HFFc6 (cell line): ENCODE results near the gene AFDN. TPM values are rescaled to one million over a fixed set of nuclear protein-coding genes. Genes with fewer than 3 reads are reported as not detected.

Experiments
- DNase-seq: peaks from one replicate; pipeline ENCODE4 v3.0.0-alpha.2; 2018
- H3K27ac Mint-ChIP-seq: 2 replicates; pipeline ENCODE4 v1.8.0; 2020; ENCODE audit warnings: mild to moderate bottlenecking, mixed read lengths
- H3K27me3 Mint-ChIP-seq: 2 replicates; pipeline ENCODE4 v1.8.0; 2021; ENCODE audit warnings: mild to moderate bottlenecking, moderate library complexity, mixed read lengths; ENCODE audit not compliant: insufficient read depth
- H3K36me3 Mint-ChIP-seq: 2 replicates; pipeline ENCODE4 v1.8.0; 2021; ENCODE audit warnings: low read depth, mixed read lengths
- H3K4me1 Mint-ChIP-seq: 2 replicates; pipeline ENCODE4 v1.8.0; 2020; ENCODE audit warnings: low read depth, mixed read lengths
- H3K4me3 Mint-ChIP-seq: 2 replicates; pipeline ENCODE4 v1.8.0; 2020; ENCODE audit warnings: mild to moderate bottlenecking, moderate library complexity, mixed read lengths
- H3K9me3 Mint-ChIP-seq: 2 replicates; pipeline ENCODE4 v1.8.0; 2020; ENCODE audit warnings: mild to moderate bottlenecking, mixed read lengths
- long read RNA-seq: library from polyadenylated mRNA; unstranded; transcript quantifications from one replicate; pipeline ENCODE4 v2.0.0, GENCODE V29; 2019
- total RNA-seq, 6 experiments: library from RNA; stranded (reverse); fragmentation: NEBNext Ultra II Directional; extraction: Animal tissue kit (Norgen Biotek cat#: 25700); gene quantifications; 2 replicates in 1 of 6; 3 replicates in 5 of 6; pipeline ENCODE4 v1.2.3, GENCODE V29; 2021
- TF ChIP-seq, protein P1 (sequence below): fragments of 200-600 bp; sonication (generic); IDR thresholded peaks from 2 replicates; pipeline ENCODE4 v1.5.0; 2021; ENCODE audit warnings: antibody characterized with exemption, mild to moderate bottlenecking

Gene AFDN, protein sequence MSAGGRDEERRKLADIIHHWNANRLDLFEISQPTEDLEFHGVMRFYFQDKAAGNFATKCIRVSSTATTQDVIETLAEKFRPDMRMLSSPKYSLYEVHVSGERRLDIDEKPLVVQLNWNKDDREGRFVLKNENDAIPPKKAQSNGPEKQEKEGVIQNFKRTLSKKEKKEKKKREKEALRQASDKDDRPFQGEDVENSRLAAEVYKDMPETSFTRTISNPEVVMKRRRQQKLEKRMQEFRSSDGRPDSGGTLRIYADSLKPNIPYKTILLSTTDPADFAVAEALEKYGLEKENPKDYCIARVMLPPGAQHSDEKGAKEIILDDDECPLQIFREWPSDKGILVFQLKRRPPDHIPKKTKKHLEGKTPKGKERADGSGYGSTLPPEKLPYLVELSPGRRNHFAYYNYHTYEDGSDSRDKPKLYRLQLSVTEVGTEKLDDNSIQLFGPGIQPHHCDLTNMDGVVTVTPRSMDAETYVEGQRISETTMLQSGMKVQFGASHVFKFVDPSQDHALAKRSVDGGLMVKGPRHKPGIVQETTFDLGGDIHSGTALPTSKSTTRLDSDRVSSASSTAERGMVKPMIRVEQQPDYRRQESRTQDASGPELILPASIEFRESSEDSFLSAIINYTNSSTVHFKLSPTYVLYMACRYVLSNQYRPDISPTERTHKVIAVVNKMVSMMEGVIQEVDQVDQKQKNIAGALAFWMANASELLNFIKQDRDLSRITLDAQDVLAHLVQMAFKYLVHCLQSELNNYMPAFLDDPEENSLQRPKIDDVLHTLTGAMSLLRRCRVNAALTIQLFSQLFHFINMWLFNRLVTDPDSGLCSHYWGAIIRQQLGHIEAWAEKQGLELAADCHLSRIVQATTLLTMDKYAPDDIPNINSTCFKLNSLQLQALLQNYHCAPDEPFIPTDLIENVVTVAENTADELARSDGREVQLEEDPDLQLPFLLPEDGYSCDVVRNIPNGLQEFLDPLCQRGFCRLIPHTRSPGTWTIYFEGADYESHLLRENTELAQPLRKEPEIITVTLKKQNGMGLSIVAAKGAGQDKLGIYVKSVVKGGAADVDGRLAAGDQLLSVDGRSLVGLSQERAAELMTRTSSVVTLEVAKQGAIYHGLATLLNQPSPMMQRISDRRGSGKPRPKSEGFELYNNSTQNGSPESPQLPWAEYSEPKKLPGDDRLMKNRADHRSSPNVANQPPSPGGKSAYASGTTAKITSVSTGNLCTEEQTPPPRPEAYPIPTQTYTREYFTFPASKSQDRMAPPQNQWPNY (N-terminal part only)
- 10 to 100 TPM; 16.1 to 20.3 (median 17.4) TPM for total RNA-seq
- long read RNA-seq, partial matches to known transcripts: 0 of 1 reads
- long read RNA-seq, other reads (novel, unspliced or antisense): 1 of 1 reads

DNA sequence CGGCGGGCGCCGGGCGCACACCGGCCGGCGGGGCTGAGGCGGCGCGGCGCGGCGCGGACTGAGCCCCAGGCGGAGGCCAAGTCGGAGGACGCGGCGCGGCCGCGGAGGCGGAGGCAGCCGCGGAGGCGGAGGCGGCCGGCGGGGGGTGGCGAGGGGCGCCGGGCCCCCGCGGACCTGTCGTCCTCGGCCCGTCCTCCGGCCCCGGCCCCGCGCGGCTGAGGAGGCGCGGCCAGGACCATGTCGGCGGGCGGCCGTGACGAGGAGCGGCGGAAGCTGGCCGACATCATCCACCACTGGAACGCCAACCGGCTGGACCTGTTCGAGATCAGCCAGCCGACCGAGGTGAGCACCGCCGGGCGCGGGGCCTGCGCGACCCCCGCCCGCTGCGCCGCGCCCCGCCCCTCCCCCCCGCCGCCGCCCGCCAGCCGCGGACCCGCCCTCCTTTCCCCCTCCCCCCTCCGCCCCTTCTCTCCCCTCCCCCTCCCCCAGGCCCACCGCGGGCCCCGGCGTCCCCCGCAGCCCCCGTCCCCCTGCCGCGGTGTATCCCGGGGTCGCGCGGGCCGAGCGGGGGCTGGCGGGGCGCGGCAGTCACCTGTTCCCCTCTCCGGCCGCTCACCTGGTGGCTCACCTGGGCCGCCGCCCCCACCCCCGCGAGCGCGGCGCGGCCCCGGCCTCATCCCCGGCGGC, at the start of gene AFDN:
TSS of gene AFDN (plus strand) at position 16 of the 687 bp plus-strand sequence. CDS start at position 238, 222 bp downstream.
- Mint-ChIP-seq H3K4me1 (peaks cover 62% of the 10 kb centered on the region), H3K4me3 (peak within 1 kb of the TSS; percentile 95), H3K9me3 (no peaks in the 10 kb centered on the region), H3K27ac (peak within 1 kb of the TSS; percentile 76), H3K27me3 (no peaks in the 10 kb centered on the region; the same call in 1 of the 2 replicates), H3K36me3 (no peaks in the 10 kb centered on the region)
- TF ChIP-seq, protein P1, sequence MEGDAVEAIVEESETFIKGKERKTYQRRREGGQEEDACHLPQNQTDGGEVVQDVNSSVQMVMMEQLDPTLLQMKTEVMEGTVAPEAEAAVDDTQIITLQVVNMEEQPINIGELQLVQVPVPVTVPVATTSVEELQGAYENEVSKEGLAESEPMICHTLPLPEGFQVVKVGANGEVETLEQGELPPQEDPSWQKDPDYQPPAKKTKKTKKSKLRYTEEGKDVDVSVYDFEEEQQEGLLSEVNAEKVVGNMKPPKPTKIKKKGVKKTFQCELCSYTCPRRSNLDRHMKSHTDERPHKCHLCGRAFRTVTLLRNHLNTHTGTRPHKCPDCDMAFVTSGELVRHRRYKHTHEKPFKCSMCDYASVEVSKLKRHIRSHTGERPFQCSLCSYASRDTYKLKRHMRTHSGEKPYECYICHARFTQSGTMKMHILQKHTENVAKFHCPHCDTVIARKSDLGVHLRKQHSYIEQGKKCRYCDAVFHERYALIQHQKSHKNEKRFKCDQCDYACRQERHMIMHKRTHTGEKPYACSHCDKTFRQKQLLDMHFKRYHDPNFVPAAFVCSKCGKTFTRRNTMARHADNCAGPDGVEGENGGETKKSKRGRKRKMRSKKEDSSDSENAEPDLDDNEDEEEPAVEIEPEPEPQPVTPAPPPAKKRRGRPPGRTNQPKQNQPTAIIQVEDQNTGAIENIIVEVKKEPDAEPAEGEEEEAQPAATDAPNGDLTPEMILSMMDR: no peak
- DNase-seq: no peak

DNA sequence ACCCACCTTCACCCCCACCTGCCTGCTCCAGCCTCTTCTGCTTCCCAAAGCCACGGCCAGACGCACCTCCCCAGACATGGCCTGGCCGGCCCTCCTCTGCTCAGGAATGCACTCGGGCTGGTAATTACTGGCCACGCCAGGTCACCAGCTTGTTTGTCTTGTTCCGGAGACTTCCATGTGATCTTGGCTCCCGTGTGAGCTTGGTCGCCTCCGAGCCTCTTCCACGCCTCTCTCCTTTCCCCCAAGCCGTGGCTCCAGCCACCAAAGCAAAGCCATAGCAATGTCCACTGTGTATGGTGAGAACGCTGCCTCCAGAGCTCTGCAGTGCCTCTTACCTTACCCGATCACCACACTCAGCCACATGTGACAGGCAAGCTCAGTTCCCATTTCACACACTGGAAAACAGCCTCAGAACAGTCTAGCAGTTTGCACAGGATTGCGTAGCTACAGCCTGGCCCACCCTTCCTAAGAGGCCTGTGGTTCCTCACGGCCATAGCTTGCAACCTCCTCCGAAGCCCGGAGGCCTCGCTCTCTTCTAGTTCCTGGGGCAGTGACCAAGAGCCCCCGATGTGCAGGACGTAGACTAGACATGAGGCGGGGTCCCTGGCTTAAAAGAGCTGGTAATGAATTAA, 48.1 kb upstream of the AFDN start:
- H3K27ac Mint-ChIP-seq: no peak overlapping the region
- H3K9me3 Mint-ChIP-seq: peaks cover 6% of the 10 kb centered on the region; the same call in 1 of the 2 replicates
- no peaks in the 10 kb centered on the region for H3K36me3 Mint-ChIP-seq
- TF ChIP-seq, protein P1: no peak
- no peaks in the 10 kb centered on the region for H3K4me1 Mint-ChIP-seq
- no peak overlapping the region for H3K4me3 Mint-ChIP-seq
- peaks cover 8% of the 10 kb centered on the region for H3K27me3 Mint-ChIP-seq
- DNase-seq: no peak

GRCh38 chr6:167779129-167779992, 47.4 kb upstream of the AFDN start:
- Mint-ChIP-seq H3K9me3 (peaks cover 6% of the 10 kb centered on the region; the same call in 1 of the 2 replicates), H3K4me1 (no peaks in the 10 kb centered on the region), H3K27me3 (peaks cover 8% of the 10 kb centered on the region), H3K27ac (no peak overlapping the region), H3K36me3 (no peaks in the 10 kb centered on the region), H3K4me3 (no peak overlapping the region)
- no peak for DNase-seq
- TF ChIP-seq, protein P1: no peak

- Mint-ChIP-seq H3K9me3 (peaks cover 6% of the 10 kb centered on the region; the same call in 1 of the 2 replicates), H3K4me3 (no peak overlapping the region), H3K27me3 (peaks cover 8% of the 10 kb centered on the region), H3K4me1 (no peaks in the 10 kb centered on the region), H3K27ac (no peak overlapping the region), H3K36me3 (no peaks in the 10 kb centered on the region)
- DNase-seq: no peak
- TF ChIP-seq, protein P1: no peak
Measured at GRCh38 chr6:167779993-167780655, 46.6 kb upstream of the AFDN start.
